ENCODE results near the gene CHST15. TPM values are rescaled to one million over a fixed set of nuclear protein-coding genes. Genes with fewer than 3 reads are reported as not detected.

CHST15 gene
- total and polyA plus RNA-seq, 2 of the 13 experiments (the other 11 are each of a cell fraction or from before 2014, with no cell fraction given), result 1.4 to 94.7 TPM

DNA sequence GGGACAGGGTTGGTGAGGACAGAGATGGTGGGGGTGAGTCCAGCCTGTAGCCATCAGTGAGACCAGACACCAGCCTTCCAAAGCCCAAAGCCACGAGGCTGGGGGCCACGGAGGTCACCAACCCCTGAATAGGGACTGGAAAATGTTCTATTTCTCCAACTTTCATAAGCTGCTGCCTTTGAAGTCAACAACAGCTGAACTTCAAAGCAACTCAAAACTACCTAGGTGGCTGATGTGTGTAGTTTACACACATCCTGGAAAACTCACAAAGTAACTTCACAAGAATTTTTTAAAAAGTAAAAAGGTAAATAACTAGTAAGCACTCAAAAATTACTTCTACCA, 88.8 kb downstream of the CHST15 start (continued):
- TF ChIP-seq NR2F6 (IDR thresholded peaks at IDR 0.05), result peak; percentile 68
- TF ChIP-seq NR2F6 (CRISPR knock-in tag; IDR thresholded peaks at IDR 0.05), result peak; percentile 45
- peak; percentile 86 for TF ChIP-seq TCF7 (IDR thresholded peaks at IDR 0.05; ENCODE audit: low read depth)
- TF ChIP-seq ISL2 (CRISPR knock-in tag; IDR thresholded peaks at IDR 0.05), result 0 out of 2 replicates have a peak, but pooled peaks have one; percentile 21
- TF ChIP-seq, protein P1, sequence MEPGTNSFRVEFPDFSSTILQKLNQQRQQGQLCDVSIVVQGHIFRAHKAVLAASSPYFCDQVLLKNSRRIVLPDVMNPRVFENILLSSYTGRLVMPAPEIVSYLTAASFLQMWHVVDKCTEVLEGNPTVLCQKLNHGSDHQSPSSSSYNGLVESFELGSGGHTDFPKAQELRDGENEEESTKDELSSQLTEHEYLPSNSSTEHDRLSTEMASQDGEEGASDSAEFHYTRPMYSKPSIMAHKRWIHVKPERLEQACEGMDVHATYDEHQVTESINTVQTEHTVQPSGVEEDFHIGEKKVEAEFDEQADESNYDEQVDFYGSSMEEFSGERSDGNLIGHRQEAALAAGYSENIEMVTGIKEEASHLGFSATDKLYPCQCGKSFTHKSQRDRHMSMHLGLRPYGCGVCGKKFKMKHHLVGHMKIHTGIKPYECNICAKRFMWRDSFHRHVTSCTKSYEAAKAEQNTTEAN (CRISPR knock-in tag; conservative IDR thresholded peaks at IDR 0.05), result 0 out of 2 replicates have a peak, but pooled peaks have one; percentile 19
- no peak for TF ChIP-seq ONECUT2 (CRISPR knock-in tag; IDR thresholded peaks at IDR 0.05)
- peak; percentile 58 for TF ChIP-seq SALL1 (CRISPR knock-in tag; IDR thresholded peaks at IDR 0.05)
- TF ChIP-seq SKI (IDR thresholded peaks at IDR 0.05; ENCODE audit: partially characterized antibody), result peak; percentile 57
- no peak for TF ChIP-seq LCORL (IDR thresholded peaks at IDR 0.05)
- TF ChIP-seq LCORL (CRISPR knock-in tag; IDR thresholded peaks at IDR 0.05), result 0 out of 2 replicates have a peak, but pooled peaks have one; percentile 76
- TF ChIP-seq GMEB2 (CRISPR knock-in tag; IDR thresholded peaks at IDR 0.05; ENCODE audit: low read depth), result no peak
- no peak for TF ChIP-seq FOXJ3 (CRISPR knock-in tag; IDR thresholded peaks at IDR 0.05; ENCODE audit: borderline replicate concordance)
- TF ChIP-seq, protein P2, sequence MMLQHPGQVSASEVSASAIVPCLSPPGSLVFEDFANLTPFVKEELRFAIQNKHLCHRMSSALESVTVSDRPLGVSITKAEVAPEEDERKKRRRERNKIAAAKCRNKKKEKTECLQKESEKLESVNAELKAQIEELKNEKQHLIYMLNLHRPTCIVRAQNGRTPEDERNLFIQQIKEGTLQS (CRISPR knock-in tag; IDR thresholded peaks at IDR 0.05), result no peak
- no peak for TF ChIP-seq HES4 (CRISPR knock-in tag; IDR thresholded peaks at IDR 0.05; ENCODE audit: borderline replicate concordance)
- peak in 1 of 2 experiments; percentile 28; a peak in 1 of 4 replicates for TF ChIP-seq EP300 (IDR thresholded peaks at IDR 0.05; ENCODE audit: low read depth in 2 of 2, low read length in 2 of 2)
- TF ChIP-seq EP300 (CRISPR knock-in tag; IDR thresholded peaks at IDR 0.05; ENCODE audit: borderline replicate concordance), result no peak; the same call in 1 of the 2 replicates
- TF ChIP-seq, protein P3, sequence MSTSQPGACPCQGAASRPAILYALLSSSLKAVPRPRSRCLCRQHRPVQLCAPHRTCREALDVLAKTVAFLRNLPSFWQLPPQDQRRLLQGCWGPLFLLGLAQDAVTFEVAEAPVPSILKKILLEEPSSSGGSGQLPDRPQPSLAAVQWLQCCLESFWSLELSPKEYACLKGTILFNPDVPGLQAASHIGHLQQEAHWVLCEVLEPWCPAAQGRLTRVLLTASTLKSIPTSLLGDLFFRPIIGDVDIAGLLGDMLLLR (CRISPR knock-in tag; IDR thresholded peaks at IDR 0.05), result no peak
- TF ChIP-seq, protein P4, sequence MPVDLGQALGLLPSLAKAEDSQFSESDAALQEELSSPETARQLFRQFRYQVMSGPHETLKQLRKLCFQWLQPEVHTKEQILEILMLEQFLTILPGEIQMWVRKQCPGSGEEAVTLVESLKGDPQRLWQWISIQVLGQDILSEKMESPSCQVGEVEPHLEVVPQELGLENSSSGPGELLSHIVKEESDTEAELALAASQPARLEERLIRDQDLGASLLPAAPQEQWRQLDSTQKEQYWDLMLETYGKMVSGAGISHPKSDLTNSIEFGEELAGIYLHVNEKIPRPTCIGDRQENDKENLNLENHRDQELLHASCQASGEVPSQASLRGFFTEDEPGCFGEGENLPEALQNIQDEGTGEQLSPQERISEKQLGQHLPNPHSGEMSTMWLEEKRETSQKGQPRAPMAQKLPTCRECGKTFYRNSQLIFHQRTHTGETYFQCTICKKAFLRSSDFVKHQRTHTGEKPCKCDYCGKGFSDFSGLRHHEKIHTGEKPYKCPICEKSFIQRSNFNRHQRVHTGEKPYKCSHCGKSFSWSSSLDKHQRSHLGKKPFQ (CRISPR knock-in tag; IDR thresholded peaks at IDR 0.05; ENCODE audit: insufficient replicate concordance), result no peak
- no peak for TF ChIP-seq ZBTB38 (CRISPR knock-in tag; IDR thresholded peaks at IDR 0.05)
- TF ChIP-seq, protein P5, sequence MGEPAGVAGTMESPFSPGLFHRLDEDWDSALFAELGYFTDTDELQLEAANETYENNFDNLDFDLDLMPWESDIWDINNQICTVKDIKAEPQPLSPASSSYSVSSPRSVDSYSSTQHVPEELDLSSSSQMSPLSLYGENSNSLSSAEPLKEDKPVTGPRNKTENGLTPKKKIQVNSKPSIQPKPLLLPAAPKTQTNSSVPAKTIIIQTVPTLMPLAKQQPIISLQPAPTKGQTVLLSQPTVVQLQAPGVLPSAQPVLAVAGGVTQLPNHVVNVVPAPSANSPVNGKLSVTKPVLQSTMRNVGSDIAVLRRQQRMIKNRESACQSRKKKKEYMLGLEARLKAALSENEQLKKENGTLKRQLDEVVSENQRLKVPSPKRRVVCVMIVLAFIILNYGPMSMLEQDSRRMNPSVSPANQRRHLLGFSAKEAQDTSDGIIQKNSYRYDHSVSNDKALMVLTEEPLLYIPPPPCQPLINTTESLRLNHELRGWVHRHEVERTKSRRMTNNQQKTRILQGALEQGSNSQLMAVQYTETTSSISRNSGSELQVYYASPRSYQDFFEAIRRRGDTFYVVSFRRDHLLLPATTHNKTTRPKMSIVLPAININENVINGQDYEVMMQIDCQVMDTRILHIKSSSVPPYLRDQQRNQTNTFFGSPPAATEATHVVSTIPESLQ (CRISPR knock-in tag; conservative IDR thresholded peaks at IDR 0.05), result no peak
- TF ChIP-seq RARA (CRISPR knock-in tag; IDR thresholded peaks at IDR 0.05), result peak; percentile 80

All from HepG2 (cell line).